ENCODE results near the gene BCL2.

Gene BCL2

DNA sequence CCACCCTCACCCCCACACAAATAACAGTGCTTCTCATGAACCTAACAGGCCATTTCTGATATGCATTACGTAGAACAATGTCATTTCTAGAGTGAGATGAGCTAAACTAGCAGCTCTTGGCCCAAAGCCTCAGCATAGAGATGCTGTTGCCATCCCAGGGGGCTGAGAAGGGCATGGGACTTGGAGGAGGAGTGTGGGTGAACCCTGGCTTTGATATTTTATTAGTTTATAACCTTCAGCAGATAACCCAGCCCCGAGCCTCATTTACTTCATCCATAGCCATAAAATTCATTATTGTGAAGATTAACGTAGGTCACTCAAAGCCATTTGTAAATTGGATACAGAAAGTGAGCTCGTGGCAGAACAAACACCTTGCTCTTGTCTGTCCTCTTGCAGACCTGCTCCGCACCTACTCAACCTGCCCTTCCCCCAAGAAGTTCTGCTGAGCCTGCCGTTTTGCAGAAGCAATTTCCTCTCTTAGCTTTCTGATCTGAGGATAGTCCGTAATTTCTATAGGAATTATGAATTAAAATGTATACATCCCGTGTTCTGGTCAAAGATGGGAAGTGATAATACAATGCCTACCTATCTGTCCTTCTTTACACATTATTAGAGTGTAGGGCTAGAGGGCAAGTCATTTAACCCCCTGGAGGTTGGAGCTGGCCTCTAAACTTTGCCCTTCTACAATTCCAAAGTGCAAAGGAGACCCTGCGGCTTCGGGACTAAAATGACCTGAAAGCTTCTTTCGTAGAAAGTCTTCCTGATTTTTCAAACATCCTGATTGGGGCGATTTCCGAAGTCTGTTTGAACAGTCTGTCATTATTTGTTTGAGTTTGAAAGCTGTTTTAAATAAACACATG is 187.4 kb downstream of the BCL2 start:
- FAIRE-seq (peak; percentile 44), DNase-seq (ENCODE audit: extremely low spot score, insufficient read length, low read depth) (no peak)

- FAIRE-seq (peak; percentile 87), DNase-seq (ENCODE audit: extremely low spot score, insufficient read length, low read depth) (no peak)
These were observed 188.2 kb downstream of the BCL2 start for GRCh38 chr18:63131106-63131958.

DNA sequence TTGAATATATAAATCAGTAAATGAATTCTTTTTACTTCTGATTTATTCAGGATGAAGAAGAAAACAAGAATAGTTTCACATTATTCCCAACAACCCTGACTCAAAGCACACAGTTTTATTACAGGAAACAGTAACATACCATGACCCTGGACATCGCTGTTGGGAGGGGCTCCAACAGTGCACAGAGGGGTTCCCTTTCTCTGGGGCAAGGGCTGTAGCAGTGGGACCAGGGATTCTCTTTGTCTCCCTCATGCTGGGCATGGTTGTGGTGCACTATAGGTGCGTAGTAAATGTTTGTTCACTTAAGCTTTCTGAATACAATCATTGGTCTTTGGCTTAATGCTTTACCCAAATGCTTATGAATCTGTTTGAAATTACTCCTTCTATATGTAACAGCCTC is 189.4 kb downstream of the BCL2 start:
- FAIRE-seq (no peak), DNase-seq (ENCODE audit: extremely low spot score, insufficient read length, low read depth) (no peak)

GRCh38 chr18:63128237-63128974 is 191.2 kb downstream of the BCL2 start:
- FAIRE-seq (no peak), DNase-seq (ENCODE audit: extremely low spot score, insufficient read length, low read depth) (no peak)

GRCh38 chr18:63126134-63127069 is 193.2 kb downstream of the BCL2 start:
- FAIRE-seq, result no peak
- DNase-seq (ENCODE audit: extremely low spot score, insufficient read length, low read depth), result no peak

- FAIRE-seq, result no peak
- no peak for DNase-seq (ENCODE audit: extremely low spot score, insufficient read length, low read depth)
These were observed 198.9 kb downstream of the BCL2 start for GRCh38 chr18:63120620-63121019.

DNA sequence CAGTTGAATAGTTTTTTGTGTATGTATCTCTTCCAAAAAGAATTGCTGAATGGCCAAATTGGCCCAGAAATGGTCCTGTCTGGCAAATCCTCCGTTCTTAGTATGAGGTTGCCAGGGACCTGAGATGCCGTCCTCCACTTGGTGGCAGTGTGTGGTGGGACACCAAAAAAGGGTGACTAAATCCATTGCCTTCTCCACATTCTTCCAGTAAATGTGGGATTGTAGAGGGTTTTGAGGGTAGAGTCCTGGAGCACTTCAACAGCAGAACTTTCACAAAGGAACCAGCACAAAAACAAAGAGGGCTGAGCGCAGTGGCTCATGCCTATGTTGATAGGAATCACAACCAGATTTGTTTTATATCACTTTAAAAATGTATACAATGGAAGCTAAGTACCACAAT is 199.9 kb downstream of the BCL2 start:
- DNase-seq (ENCODE audit: extremely low spot score, insufficient read length, low read depth), result no peak
- FAIRE-seq, result peak; percentile 80

- FAIRE-seq (no peak), DNase-seq (ENCODE audit: extremely low spot score, insufficient read length, low read depth) (no peak)
These were observed 205.5 kb downstream of the BCL2 start for GRCh38 chr18:63113899-63114565.

DNA sequence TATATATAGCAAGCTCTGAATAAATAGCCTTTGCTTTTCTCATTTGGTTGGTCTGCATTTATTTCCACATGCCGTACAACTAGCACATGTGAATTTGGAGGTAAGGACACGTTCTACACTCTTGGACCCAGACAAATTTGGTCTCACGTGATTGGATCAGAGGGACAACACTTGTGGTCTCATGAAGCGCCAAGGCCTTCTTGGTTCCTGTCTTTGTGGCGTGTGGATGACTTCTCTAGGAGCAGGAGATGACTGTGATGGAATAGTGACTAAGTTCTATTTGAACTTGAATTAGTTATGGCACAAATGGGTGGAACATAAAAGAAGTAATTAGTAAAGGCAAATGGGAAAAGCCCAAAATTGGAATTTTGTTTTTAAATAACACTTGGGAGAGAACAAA is 206.9 kb downstream of the BCL2 start:
- FAIRE-seq, result peak; percentile 35
- DNase-seq (ENCODE audit: extremely low spot score, insufficient read length, low read depth), result no peak

DNA sequence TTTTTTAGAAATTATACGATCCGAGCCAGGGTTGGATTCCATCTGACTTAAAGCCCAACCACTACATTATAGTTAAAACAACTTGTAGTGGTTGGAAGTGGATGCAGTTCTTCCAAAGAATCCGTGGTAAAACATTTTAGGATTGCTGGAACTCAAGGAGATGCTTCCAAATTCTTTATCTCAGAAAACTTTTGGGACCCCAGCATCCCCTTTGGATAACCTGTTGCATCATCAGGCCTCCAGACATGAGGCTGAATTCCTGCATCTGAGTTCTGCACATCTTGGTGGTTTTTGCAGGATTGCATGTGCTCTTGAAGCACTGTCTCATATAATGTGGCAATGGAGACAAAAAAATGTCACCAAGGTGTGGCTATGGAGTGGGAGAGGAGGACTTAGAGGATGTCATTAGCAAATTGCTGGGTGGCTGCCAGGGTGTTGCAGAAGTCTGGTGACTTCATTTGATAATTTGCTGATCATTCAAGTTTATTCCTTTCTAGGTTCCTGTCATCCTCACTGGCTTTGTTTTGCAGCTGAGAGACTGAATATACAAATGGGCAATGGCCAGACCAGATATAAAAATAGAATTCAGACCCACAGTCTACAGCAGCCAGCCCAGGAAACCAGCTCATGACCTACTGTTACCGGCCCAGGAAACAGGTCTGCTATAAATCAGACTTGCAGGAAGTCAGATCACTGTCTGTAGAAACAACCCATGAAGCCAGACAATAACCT is 207.7 kb downstream of the BCL2 start:
- no peak for DNase-seq (ENCODE audit: extremely low spot score, insufficient read length, low read depth)
- FAIRE-seq, result peak; percentile 83

DNA sequence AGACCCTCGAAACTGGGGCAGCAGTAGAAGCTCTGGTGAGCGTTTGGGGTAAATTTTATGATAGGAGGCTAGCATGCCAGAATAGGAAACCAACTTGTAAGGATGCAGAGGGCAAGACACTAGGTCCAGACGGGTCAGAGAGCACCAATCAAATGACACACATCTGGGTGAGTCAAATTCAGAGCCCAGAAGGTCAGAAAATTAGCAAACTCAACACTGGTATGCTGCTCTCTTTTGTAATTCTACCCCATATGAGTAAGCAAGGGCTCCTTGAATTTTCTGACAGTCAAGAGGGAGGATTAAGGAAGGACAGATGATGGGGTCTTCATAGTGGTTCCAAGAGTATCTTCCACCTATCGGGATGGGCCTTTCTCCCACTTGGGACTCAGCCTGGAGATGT is 209.8 kb downstream of the BCL2 start:
- no peak for FAIRE-seq
- DNase-seq (ENCODE audit: extremely low spot score, insufficient read length, low read depth), result no peak

DNA sequence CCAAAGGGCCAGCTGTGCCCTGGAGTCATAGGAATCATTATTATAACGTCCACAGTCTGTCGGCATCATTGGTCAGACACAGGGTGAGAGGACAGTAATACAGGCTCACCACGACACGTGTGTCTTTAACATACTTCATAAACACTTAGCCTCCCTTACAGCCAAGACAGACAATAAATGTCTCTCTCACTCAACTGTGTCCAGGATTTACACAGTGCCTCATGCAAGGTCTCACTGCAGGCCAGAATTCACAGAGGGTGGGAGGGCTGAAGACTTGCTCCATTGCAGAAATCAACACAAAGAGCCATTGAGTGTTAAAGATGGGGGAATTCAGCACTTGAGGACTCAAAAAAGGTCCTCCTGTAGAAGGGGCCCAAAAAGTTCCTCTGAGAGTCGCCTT is 210.5 kb downstream of the BCL2 start:
- FAIRE-seq, result no peak

GRCh38 chr18:63107931-63108330 is 211.6 kb downstream of the BCL2 start:
- DNase-seq (ENCODE audit: extremely low spot score, insufficient read length, low read depth) (no peak), FAIRE-seq (peak; percentile 46)

More for the DNA sequence above, 210.5 kb downstream of the BCL2 start:
- no peak for DNase-seq (ENCODE audit: extremely low spot score, insufficient read length, low read depth)

GRCh38 chr18:63107171-63107845 is 212.3 kb downstream of the BCL2 start:
- DNase-seq (ENCODE audit: extremely low spot score, insufficient read length, low read depth) (no peak), FAIRE-seq (peak; percentile 35)

- DNase-seq (ENCODE audit: extremely low spot score, insufficient read length, low read depth) (no peak), FAIRE-seq (no peak)
These were observed 212.8 kb downstream of the BCL2 start for GRCh38 chr18:63106727-63107126.

DNA sequence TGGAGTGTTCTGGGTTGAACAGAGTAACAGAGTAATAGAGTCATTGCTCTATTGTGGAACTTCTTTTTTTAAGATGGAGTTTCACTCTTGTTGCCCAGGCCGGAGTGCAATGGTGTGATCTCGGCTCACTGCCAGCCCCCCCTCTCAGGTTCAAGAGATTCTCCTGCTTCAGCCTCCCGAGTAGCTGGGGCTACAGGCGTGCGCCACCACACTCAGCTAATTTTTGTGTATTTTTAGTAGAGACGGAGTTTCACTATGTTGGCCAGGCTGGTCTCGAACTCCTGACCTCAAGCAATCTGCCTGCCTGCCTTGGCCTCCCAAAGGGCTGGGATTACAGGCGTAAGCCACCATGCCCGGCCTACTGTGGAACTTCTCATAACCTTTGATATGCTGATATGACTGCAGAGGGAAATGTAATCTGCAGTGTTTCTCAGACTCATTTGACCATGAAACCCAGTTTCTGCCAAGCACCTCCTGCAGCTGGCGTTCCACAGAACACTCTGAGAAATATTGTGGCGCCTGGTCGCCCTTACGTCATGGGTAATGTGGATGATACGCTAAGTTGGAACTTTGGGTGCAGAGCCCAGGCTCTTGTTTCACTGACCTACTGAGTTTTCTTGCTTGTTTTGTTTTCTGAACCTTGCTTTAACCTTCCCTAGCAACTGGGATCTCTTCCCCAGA is 213.8 kb downstream of the BCL2 start:
- peak; percentile 95 for FAIRE-seq

GRCh38 chr18:63104868-63105267 is 214.7 kb downstream of the BCL2 start:
- DNase-seq (ENCODE audit: extremely low spot score, insufficient read length, low read depth) (no peak), FAIRE-seq (no peak)

More for the DNA sequence above, 213.8 kb downstream of the BCL2 start:
- DNase-seq (ENCODE audit: extremely low spot score, insufficient read length, low read depth), result no peak
